AML-193 (cell line): ENCODE measurements around the gene ZNF407.

Experiments used
- DNase-seq, 2 experiments: peaks; one replicate each; lab custom pipeline; 2025; lab: John Stamatoyannopoulos, UW

The ZNF407 gene

DNA sequence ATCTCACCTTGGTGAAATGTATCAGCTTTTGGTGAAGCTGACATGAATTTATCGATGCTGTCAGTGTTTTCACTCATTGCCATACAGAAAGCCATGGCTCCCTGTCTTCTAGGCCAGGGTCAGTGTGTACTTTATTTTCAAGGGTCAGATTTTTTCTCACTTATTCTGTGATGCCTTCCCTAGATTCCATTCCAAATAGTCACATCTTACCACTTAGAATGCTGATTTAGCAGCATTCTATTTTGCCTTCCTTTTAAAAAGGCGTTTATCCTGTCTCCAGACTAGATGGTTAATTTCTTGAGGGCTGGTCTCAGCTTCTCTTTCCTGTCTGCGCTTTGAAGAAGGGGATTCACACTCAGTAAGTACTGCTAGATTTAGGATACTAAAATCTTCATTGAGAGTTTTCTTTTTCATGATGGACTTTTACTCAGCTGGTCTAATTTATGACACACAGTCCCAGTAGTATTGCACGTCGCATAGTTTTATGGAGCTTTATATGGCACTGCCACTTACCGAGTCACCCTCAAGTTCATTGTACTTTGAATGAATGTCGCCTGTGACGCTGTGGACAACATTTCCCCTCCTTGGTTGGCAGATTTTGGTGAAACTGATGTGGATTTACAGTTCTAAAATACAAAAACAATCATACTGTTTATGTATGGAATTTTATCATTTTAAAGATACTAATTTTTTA is 194.0 kb downstream of the ZNF407 start:
- DNase-seq = no peak

GRCh38 chr18:74793746-74794145 is 196.1 kb downstream of the ZNF407 start:
- DNase-seq = no peak

- no peak for DNase-seq
Observed at GRCh38 chr18:74795751-74796150, 198.1 kb downstream of the ZNF407 start.

DNA sequence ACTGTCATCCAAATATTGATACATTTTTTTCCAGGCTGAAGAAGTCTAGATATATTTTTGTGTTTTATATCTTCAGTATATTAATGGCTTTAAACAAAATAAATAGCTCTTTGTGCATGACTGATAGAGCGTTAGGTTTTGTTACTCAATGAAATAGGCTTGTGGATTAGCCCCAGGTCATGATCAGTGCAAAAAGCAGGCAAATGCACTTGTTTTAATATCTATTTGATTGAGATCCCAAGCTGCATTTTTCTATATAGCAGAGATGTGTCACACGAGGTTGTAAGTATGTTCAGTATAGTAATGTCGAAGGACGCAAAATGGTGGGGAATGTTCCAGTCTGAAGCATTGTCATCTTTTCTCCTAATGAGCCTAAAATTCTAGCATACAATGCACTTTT is 198.5 kb downstream of the ZNF407 start:
- no peak for DNase-seq

DNA sequence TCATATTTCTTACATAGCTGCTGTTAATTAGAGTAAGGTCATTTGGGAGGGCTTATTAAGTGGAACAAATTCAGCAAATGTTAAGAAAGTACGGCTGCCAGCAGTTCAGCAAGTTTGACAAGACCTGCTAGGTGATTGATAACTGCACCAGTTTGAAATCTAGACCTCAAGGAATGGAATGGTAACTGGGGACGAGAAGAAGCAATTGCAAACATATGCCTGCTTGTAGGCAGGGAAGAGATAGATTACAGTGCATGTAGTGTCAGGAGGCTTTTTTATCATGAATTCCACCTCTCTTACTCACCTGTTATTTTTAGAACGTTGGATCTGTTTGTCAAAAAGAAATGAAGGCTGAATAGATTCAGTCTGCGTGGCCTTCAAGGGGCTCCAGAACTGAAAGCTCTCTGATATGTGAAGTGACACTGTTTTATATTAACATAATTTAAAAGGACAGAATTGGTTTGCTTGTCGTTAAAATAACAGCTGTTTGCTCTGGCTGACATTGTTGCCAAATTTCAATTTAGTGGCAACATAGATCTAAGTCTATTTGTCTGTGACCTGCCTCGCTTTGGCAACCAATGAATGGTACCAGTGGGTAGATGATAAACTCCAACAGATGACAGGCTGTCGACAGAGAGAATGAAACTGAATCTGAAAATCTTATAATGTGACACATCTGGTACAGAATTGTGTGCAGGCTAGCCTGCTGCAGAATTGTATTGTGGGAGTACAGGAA is 199.3 kb downstream of the ZNF407 start:
- DNase-seq = no peak

- no peak for DNase-seq
Observed at GRCh38 chr18:74797577-74798151, 200.0 kb downstream of the ZNF407 start.

- no peak for DNase-seq
Observed at GRCh38 chr18:74799542-74799941, 201.9 kb downstream of the ZNF407 start.

GRCh38 chr18:74800098-74800497 is 202.4 kb downstream of the ZNF407 start:
- DNase-seq = no peak

DNA sequence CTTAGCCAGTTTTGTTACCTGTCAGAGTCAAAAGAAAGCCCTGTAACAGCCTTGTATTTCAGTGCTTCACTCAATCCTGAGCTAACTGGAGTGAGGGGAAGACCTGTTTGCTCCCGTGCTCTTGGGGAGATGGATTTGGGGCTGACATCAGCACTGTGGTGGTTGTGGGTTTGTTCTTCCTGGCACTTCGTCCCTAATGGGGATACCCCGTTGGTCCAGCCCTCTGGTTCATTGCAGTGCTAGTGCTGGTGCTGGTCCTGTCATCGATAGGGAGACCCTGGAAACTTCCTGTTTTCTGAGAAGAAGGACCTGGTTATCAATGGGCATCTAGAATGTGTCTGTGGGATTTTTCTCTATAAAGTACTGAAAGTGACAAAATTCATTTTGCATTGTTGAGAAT is 205.4 kb downstream of the ZNF407 start:
- no peak for DNase-seq

DNA sequence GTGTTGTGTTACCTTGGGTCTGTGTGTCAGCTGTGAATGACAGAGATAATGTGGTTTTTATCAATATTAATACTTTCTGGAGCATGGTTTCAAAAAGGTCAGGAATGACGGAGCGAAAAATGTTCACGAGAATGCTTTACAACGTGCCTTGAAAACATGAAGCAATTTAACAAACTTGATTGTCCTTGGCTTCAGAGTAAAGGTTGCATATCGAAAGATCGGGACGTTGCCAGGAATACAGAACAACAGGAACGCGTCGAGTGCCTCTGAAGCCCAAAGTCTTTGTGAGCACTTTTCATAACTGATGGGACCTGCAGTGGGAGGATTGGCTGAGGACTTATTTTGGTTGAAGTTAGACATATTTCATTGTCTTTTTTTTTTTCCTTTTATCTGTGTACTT is 206.1 kb downstream of the ZNF407 start:
- DNase-seq = no peak

DNA sequence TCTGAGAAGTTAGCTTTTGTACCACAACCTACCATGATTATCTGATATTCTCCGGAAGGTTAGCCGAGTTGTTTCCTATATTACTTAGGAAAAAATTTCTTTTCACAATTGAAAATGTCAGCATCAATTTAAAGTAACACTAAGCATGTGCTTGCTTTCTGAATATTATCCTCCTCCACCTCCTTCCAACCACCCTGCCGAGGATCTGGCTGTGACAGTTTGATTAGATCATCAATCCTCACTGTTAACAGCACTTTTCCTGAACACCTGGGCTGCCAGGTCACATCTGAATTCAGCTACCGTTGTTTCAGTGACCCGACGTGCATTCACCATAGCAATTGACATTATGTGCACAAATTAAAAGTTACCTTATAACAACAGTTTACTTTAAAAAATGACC is 207.0 kb downstream of the ZNF407 start:
- DNase-seq = no peak

DNA sequence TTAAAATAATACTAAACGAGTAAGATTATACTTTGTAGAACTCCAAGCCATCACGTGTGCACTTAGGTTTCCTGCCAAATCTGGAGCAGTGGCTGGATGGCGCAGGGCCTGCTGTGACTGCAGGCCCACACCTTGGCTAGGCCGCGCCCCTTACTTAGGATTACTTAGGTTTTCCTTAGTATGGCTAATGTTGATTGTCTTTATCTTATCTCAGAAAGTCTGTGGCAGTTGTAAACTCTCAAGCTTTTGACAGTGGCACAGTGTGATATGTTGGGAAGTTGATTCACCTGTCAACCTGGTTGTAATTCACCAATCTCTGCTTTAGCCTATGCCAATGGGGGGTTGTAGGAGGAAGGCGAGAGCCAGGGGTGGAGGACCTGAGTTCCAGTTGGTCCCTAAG is 208.4 kb downstream of the ZNF407 start:
- no peak for DNase-seq

DNA sequence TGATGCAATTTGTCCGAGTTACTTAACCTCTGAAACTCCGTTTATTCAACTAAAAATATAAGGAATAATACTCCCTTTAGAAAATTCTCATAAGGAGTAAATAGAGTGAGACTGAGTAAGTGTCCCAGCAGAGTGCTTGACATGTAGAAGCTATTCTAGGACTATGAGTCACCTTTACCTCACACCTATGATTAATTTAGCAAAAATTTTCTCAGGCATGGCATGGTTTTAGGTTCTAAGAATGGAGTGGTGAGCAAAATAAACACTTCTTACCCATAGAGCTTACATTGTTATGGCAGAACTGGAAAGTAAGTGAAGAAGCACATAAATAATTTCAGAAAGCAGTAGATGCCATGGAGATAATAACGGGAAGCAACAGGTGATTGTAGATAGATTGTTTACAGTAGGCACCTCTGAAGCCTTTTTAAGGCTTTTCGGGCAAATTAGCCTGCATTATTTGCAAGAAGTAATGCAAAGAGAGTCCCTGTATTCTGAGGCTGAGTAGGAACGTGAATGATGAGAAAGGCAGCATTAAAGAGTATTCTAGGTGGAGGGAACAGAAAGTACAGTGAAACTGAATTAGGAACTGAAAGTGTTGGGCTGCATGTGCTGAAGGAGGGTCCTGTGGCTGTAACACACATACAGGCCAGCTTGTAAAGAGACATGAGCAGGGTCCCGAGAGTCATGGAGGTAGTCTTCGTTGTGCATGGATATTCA is 209.2 kb downstream of the ZNF407 start:
- no peak for DNase-seq

GRCh38 chr18:74817576-74817975 is 219.9 kb downstream of the ZNF407 start:
- DNase-seq = no peak

GRCh38 chr18:74818516-74819175 is 221.0 kb downstream of the ZNF407 start:
- DNase-seq = no peak

DNA sequence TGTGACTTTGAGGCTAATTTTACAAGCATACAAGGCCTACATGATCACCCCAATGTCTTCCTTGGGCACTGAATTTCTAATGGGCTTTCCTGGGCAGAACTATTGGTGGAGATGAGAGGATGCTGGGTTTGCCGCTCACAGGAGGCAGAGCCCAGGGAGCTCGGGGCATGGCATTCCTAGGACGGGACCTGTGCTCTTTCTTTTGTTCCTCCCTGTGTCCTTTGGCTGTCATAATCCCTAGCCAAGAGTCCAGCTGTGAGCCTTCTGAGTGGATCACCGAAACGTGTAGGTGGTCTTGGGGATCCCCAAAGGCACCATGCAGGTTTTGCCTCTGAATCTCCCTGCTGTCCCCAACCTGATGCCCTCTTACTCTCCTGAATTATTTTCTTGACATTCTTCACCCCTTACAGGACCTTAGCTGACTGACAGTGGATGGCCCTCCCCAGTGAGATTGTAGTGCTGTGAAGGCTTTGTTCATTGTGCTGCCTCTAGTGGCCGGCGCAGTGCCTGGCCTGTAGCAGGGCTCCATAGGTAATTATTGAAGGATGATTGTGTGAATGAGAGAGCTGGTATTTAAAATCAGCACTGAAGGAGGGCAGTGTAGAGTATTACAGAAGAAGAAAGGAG is 221.9 kb downstream of the ZNF407 start:
- peak; percentile 21 to 38 for DNase-seq

DNA sequence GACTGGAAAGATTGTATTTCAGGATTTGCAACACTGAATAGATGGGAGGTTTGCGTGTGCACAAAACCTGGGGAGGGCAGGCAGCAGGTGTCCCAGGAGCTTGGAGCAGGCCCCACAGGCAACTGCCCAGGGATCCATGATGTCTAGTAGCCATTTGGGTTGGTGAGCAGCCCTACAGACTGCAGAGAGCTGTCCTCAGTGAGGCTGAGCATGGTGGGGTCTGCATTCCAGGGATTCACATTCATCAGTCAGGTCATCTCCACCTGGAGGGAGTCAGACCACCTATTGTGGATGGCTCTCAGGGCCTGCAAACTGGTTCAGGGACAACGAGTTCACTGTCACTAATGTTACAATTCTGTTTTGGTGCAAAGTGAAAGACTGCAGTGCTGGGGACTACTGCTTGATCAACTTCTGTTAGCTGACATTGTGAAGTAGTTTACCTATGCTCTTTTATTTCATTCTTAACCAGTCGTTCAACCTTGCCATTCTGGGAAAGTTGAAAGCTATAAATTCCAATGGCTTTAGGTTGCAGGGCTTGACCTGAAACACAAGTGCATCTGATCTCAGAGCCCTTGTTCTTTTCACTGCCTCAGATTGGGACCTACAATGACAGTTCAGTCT is 222.6 kb downstream of the ZNF407 start:
- no peak for DNase-seq

DNA sequence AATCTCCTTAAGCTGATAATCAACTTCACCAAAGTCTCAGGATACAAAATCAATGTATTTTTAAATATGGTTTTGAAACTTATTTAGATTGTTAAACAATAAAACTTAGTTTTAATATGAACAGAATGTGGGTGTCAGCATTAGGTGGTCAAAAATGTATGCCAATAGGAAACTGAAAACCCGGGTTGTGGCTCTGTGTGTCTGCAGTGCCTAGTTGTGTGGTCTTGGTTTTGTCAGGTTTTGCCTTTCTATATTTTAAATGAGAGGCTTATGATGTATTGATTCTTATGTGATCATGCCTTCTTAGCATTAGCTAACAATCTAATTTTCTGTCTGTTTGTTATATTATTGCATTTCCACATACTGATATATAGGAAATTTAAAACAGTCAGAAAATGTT is 227.8 kb downstream of the ZNF407 start:
- no peak for DNase-seq

DNA sequence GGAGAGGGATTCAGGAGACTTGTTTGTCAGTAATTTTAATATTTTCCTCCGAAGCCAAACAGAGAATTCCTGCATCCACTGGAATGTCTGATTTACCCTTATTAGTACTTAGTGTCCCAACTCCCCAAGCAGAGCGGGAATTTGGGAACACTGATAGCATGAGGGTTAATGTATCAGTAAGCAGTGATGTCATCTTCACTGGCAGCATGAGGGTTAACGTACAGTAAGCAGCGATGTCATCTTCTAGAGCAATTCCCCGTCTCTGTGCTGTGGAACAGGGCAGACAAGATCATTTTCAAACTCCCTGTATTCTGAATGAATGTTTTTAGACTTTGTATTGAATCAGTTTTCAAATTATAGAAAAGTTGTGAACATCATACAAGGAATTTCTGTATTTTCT is 228.9 kb downstream of the ZNF407 start:
- DNase-seq = no peak

DNA sequence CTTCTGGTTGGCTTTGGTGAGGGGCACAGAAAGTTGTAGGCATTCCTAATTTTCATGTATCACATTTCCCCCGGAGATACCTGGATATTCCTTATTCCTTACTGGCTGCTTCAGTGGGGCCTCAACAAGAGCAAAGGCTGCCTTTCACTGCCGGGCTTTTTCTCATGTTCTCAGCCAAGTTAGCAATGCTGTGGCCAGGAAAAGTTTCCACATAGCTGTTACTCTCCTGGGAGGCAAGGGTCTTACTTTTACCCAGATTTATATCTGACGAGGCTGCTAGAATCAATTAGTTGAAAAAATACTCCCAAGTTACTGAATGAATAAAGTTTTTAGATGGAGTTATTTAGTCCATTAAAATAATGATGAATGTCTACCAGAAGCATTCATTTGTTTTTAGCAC is 230.5 kb downstream of the ZNF407 start:
- DNase-seq = no peak

DNA sequence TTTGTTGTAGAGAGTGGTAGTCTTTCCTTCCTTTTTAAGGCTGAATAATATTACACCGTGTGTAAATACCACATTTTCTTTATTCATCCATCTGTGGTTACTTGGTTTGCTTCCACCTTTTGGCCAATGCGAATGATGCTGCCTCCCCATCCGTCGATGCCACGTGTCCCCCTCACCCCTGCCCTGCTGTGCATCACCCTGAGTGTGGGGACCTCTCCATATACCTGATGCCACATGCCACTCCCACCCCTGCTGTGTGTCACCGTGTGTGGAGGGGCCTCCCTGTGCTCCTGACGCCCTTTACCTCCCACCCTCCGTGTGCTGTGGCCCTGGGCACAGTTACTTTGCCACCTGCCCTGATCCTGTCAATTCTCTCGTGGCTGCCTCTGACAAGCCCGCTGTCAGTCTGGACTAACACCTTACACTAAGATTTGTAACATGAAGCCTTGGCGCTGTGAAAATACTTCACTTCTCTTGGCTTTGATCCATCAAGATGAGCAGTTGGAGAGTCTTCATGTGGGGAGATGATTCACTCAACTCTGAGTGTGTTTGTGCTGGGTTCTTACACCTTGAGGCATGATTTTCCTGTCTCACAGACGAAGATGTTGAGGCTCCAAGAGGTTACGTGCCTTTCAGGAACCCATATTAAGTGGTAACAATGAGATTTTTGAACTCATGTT is 234.0 kb downstream of the ZNF407 start:
- DNase-seq = no peak
